Measurements from ENCODE around the gene NEXMIF.
"Not testable (repeated sequence)": the region's sequence is repeated elsewhere in the genome, so short reads cannot be mapped to it uniquely, and the experiment has no call there.

Gene NEXMIF

GRCh38 chrX:74925225-74926088, at the start of gene NEXMIF:
NEXMIF (minus strand) TSS chrX:74925452.
- DNase-seq (ENCODE audit: low read depth, low spot score): no peak

- DNase-seq (ENCODE audit: low read depth, low spot score): not testable (repeated sequence)
Observed at GRCh38 chrX:74961962-74962361, 36.7 kb upstream of the NEXMIF start.

GRCh38 chrX:74949717-74950116, 24.5 kb upstream of the NEXMIF start:
- DNase-seq (ENCODE audit: low read depth, low spot score): no peak

- DNase-seq (ENCODE audit: low read depth, low spot score): no peak
Observed at GRCh38 chrX:74940414-74940813, 15.2 kb upstream of the NEXMIF start.

GRCh38 chrX:74931214-74931613, 6.0 kb upstream of the NEXMIF start:
- DNase-seq (ENCODE audit: low read depth, low spot score): peak; percentile 55

- DNase-seq (ENCODE audit: low read depth, low spot score): peak; percentile 89
Observed at GRCh38 chrX:74924449-74925224, 615 bp downstream of the NEXMIF start.

GRCh38 chrX:74923942-74924448, 1.3 kb downstream of the NEXMIF start:
- no peak for DNase-seq (ENCODE audit: low read depth, low spot score)

- DNase-seq (ENCODE audit: low read depth, low spot score): no peak
Observed at GRCh38 chrX:74922922-74923543, 2.2 kb downstream of the NEXMIF start.

- no peak for DNase-seq (ENCODE audit: low read depth, low spot score)
Observed at GRCh38 chrX:74911494-74911893, 13.8 kb downstream of the NEXMIF start.

- DNase-seq (ENCODE audit: low read depth, low spot score): no peak
Observed at GRCh38 chrX:74906417-74906816, 18.8 kb downstream of the NEXMIF start.

GRCh38 chrX:74902806-74903205, 22.4 kb downstream of the NEXMIF start:
- DNase-seq (ENCODE audit: low read depth, low spot score): peak; percentile 69

- no peak for DNase-seq (ENCODE audit: low read depth, low spot score)
Observed at GRCh38 chrX:74892561-74892960, 32.7 kb downstream of the NEXMIF start.

- no peak for DNase-seq (ENCODE audit: low read depth, low spot score)
Observed at GRCh38 chrX:74890676-74891430, 34.4 kb downstream of the NEXMIF start.

- not testable (repeated sequence) for DNase-seq (ENCODE audit: low read depth, low spot score)
Observed at GRCh38 chrX:74882383-74882782, 42.9 kb downstream of the NEXMIF start.

- DNase-seq (ENCODE audit: low read depth, low spot score): no peak
Observed at GRCh38 chrX:74865725-74866124, 59.5 kb downstream of the NEXMIF start.

GRCh38 chrX:74853255-74853654, 72.0 kb downstream of the NEXMIF start:
- DNase-seq (ENCODE audit: low read depth, low spot score): peak; percentile 22

- no peak for DNase-seq (ENCODE audit: low read depth, low spot score)
Observed at GRCh38 chrX:74835566-74835965, 89.7 kb downstream of the NEXMIF start.

GRCh38 chrX:74819797-74820196, 105.5 kb downstream of the NEXMIF start:
- not testable (repeated sequence) for DNase-seq (ENCODE audit: low read depth, low spot score)

- no peak for DNase-seq (ENCODE audit: low read depth, low spot score)
Observed at GRCh38 chrX:74814681-74815080, 110.6 kb downstream of the NEXMIF start.

GRCh38 chrX:74804574-74804973, 120.7 kb downstream of the NEXMIF start:
- peak; percentile 5 for DNase-seq (ENCODE audit: low read depth, low spot score)

- no peak for DNase-seq (ENCODE audit: low read depth, low spot score)
Observed at GRCh38 chrX:74800062-74800461, 125.2 kb downstream of the NEXMIF start.
